Keratinocyte (primary cell): ENCODE results near the gene TMED3. TPM values are rescaled to one million over a fixed set of nuclear protein-coding genes. Genes with fewer than 3 reads are reported as not detected.

ENCODE experiments used
- DNase-seq: peaks from one replicate; pipeline ENCODE4 v3.0.0-alpha.2; 2011; ENCODE audit warnings: low read depth, missing footprints, low spot score
- FAIRE-seq: peaks from 2 replicates; lab custom pipeline; 2011; peaks lifted over from hg19 to GRCh38; lab: Jason Lieb, UNC
- H2AFZ ChIP-seq: 2 replicates; pipeline ENCODE4 v1.6.0; 2012; ENCODE audit warnings: low read length, control low read depth, inconsistent platforms; ENCODE audit not compliant: control insufficient read depth
- H3K27ac ChIP-seq: 2 replicates; pipeline ENCODE4 v1.5.1; 2011; ENCODE audit warnings: low read length; ENCODE audit not compliant: control insufficient read depth, insufficient read depth
- H3K27me3 ChIP-seq: 3 replicates; pipeline ENCODE4 v1.6.0; 2011; ENCODE audit warnings: low read length; ENCODE audit not compliant: control insufficient read depth, insufficient read depth; ENCODE audit errors: extremely low read depth
- H3K36me3 ChIP-seq, 2 experiments: 2 replicates in 1 of 2; 3 replicates in 1 of 2; pipeline ENCODE4 v1.5.1; 2011; ENCODE audit warnings: low read length in 2 of 2, mild to moderate bottlenecking in 1 of 2; ENCODE audit not compliant: control insufficient read depth in 2 of 2, insufficient read depth in 2 of 2; ENCODE audit errors: extremely low read depth in 1 of 2
- H3K4me1 ChIP-seq: 3 replicates; pipeline ENCODE4 v1.5.1; 2011; ENCODE audit warnings: low read length; ENCODE audit not compliant: control insufficient read depth, insufficient read depth; ENCODE audit errors: extremely low read depth
- H3K4me2 ChIP-seq: 3 replicates; pipeline ENCODE4 v1.6.0; 2011; ENCODE audit warnings: low read depth, low read length; ENCODE audit not compliant: control insufficient read depth, insufficient read depth; ENCODE audit errors: extremely low read depth
- H3K4me3 ChIP-seq, 3 experiments: fragments of 200-600 bp in 1 of 3; sonication (generic) in 1 of 3; 2 replicates in 2 of 3; 3 replicates in 1 of 3; pipeline ENCODE4 v1.5.1; 2011 to 2016; ENCODE audit warnings: low read length in 3 of 3, mild to moderate bottlenecking in 3 of 3, control low read depth in 2 of 3, inconsistent platforms in 1 of 3, low read depth in 1 of 3, mixed read lengths in 1 of 3, mixed run types in 1 of 3, moderate library complexity in 1 of 3; ENCODE audit not compliant: control insufficient read depth in 2 of 3, insufficient read depth in 2 of 3; ENCODE audit errors: extremely low read depth in 1 of 3
- H3K79me2 ChIP-seq: 2 replicates; pipeline ENCODE4 v1.6.0; 2012; ENCODE audit warnings: low read length; ENCODE audit not compliant: control insufficient read depth, insufficient read depth
- H3K9ac ChIP-seq: 3 replicates; pipeline ENCODE4 v1.6.0; 2011; ENCODE audit warnings: low read length; ENCODE audit not compliant: control insufficient read depth, insufficient read depth; ENCODE audit errors: extremely low read depth
- H3K9me1 ChIP-seq: 3 replicates; pipeline ENCODE4 v1.6.0; 2011; ENCODE audit warnings: low read length; ENCODE audit not compliant: control insufficient read depth, insufficient read depth; ENCODE audit errors: extremely low read depth
- H3K9me3 ChIP-seq: 2 replicates; pipeline ENCODE4 v1.5.1; 2012; ENCODE audit warnings: low read depth, low read length; ENCODE audit not compliant: control insufficient read depth
- H4K20me1 ChIP-seq: 3 replicates; pipeline ENCODE4 v1.6.0; 2011; ENCODE audit warnings: low read length; ENCODE audit not compliant: control insufficient read depth, insufficient read depth; ENCODE audit errors: extremely low read depth
- CTCF ChIP-seq, 3 experiments: IDR thresholded peaks in 1 of 3; conservative IDR thresholded peaks in 1 of 3; optimal IDR thresholded peaks in 1 of 3; 2 replicates in 2 of 3; 3 replicates in 1 of 3; pipeline versions ENCODE3 to v1.5.1; 2011; ENCODE audit warnings: low read length in 3 of 3, mild to moderate bottlenecking in 3 of 3, moderate library complexity in 2 of 3, control low read depth in 1 of 3, inconsistent platforms in 1 of 3; ENCODE audit not compliant: insufficient read depth in 2 of 3; ENCODE audit errors: extremely low read depth in 1 of 3
- EZH2 ChIP-seq: IDR thresholded peaks from one replicate; pipeline ENCODE4 v1.6.1; 2012; ENCODE audit warnings: inconsistent platforms, mild to moderate bottlenecking, low read length, moderate library complexity
- dilution Hi-C: fragments of 300-500 bp; cut with MboI; formaldehyde crosslinking; loops from one replicate; pipeline ENCODE4 v1.7.0; 2020; ENCODE audit warnings: low sequenced_read_pairs; ENCODE audit not compliant: extremely low pct_ligation_motif_present
- polyA plus RNA-seq, 5 experiments: library from polyadenylated mRNA; depleted of rRNA in 3 of 5; stranded (reverse) in 3 of 5; stranded (forward) in 1 of 5; unstranded in 1 of 5; fragments of >200 nt; gene quantifications; 1 replicate in 1 of 5; 2 replicates in 3 of 5; 3 replicates in 1 of 5; pipeline versions ENCODE4 v1.2.1 to v1.2.3, GENCODE V29; 2011 to 2012; ENCODE audit warnings: missing spikeins in 2 of 5, low read depth in 1 of 5, low replicate concordance in 1 of 5

The TMED3 gene
- polyA plus RNA-seq, 1 donor (not counting 4 experiments of a cell fraction or from before 2014, with no cell fraction given) = 137 TPM

DNA sequence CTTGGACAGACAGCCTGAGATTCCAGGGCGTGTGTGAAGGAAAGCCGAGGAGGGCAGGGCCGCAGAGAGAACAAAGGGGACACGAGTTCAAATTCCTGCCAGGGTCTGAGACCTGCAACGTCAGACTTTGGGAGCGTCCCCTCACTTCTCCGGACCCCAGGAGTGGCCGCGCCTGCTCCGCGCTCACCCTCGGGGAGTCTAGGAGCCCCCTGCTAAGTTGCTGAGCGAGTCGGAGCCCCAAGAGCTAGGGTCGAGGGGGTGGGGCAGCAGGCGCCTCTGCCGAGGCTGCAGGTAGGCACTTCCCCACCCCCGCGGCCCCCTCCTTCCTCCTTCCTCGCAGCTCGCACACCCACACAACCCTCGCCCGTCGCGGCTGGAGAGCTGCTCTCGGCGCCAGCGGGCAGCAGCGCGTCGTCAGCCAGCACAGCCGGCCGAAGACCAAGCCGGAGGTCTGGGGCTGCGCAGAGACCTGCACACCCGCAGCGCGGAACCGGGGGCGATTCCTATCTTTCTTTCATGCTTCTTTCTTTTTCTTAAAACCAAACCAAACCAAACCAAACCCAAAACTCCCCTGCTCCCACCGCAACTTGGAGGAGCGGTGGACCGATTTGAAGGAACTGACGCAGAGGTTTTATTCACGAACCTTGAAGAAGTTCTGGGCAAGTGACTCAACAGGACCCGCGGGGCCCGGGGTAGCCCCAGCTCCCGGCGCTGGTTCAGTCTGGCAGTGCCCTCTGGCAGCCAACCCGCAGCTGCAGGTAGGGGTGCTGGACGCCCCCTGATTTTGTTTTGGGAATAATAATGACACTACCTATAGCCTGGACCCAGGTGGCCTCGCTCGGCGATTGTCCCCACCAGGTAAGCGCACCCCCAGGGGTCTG, 28.3 kb upstream of the TMED3 start, which contains the start of gene ANKRD34C:
Gene ANKRD34C (plus strand): TSS at position 352 of the 881 bp plus-strand sequence. CDS start 10,563 bp downstream, outside the sequence.
- no peaks in the 10 kb centered on the region for H3K4me1 ChIP-seq
- DNase-seq = no peak
- H3K4me2 ChIP-seq = no peak within 1 kb of the TSS
- no peaks in the 10 kb centered on the region for H3K9me3 ChIP-seq
- dilution Hi-C loops = no loop called here
- no peak within 1 kb of the TSS for H3K9ac ChIP-seq
- TF ChIP-seq CTCF (optimal IDR thresholded peaks at IDR 0.05 in 1 of 3, IDR thresholded peaks at IDR 0.05 in 1 of 3, conservative IDR thresholded peaks at IDR 0.05 in 1 of 3; ENCODE audit: extremely low read depth in 1 of 3, insufficient read depth in 2 of 3, low read length in 3 of 3) = no peak
- peak; percentile 81 for TF ChIP-seq EZH2
- no peaks in the 10 kb centered on the region for H3K36me3 ChIP-seq
- no peak within 1 kb of the TSS for H3K27ac ChIP-seq
- H4K20me1 ChIP-seq = no peaks in the 10 kb centered on the region
- H2AFZ ChIP-seq = no peak within 1 kb of the TSS
- no peak for FAIRE-seq
- peaks cover 27% of the 10 kb centered on the region for H3K27me3 ChIP-seq
- no peaks in the 10 kb centered on the region for H3K79me2 ChIP-seq
- no peak within 1 kb of the TSS for H3K4me3 ChIP-seq
- H3K9me1 ChIP-seq = no peaks in the 10 kb centered on the region

- Histone ChIP-seq H3K9me1 (no peaks in the 10 kb centered on the region), H3K27me3 (peaks cover 27% of the 10 kb centered on the region), H3K9me3 (no peaks in the 10 kb centered on the region), H3K4me1 (no peaks in the 10 kb centered on the region), H3K27ac (no peak overlapping the region), H4K20me1 (no peaks in the 10 kb centered on the region), H2AFZ (no peak overlapping the region), H3K4me2 (peak overlapping the region; percentile 42), H3K4me3 (no peak overlapping the region), H3K9ac (no peak overlapping the region), H3K36me3 (no peaks in the 10 kb centered on the region), H3K79me2 (no peaks in the 10 kb centered on the region)
- dilution Hi-C loops = no loop called here
- FAIRE-seq = no peak
- TF ChIP-seq EZH2 = no peak
- TF ChIP-seq CTCF (optimal IDR thresholded peaks at IDR 0.05 in 1 of 3, IDR thresholded peaks at IDR 0.05 in 1 of 3, conservative IDR thresholded peaks at IDR 0.05 in 1 of 3; ENCODE audit: extremely low read depth in 1 of 3, insufficient read depth in 2 of 3, low read length in 3 of 3) = no peak
- DNase-seq = no peak
Measured at GRCh38 chr15:79283252-79284048, 27.5 kb upstream of the TMED3 start.
